ENCODE data around the gene TECR. TPM values are rescaled to one million over a fixed set of nuclear protein-coding genes. Genes with fewer than 3 reads are reported as not detected.

Gene TECR
- total RNA-seq, 4 donors from 2014 or later: 117 to 165 (median 147) TPM

GRCh38 chr19:14565298-14565679, 35.9 kb downstream of the TECR start:
- 64 to 81% methylated on average over 14 of the region's 22 CpGs for WGBS, 2 donors
- no peak overlapping the region for H3K4me3 ChIP-seq (ENCODE audit: low read depth, poor library complexity, severe bottlenecking)
- no peak for TF ChIP-seq CTCF (IDR thresholded peaks at IDR 0.05)
- TF ChIP-seq POLR2A (IDR thresholded peaks at IDR 0.05): no peak
- intact Hi-C loops (cut with DNase I; ENCODE audit: low total_unique reads): loop anchor here (10.0 kb wide), 1 partner anchor 120 kb away; no protein-coding TSS in a partner anchor
- DNase-seq (ENCODE audit: low spot score in 2 of 2): no peak

- no peak for TF ChIP-seq POLR2A (IDR thresholded peaks at IDR 0.05)
- TF ChIP-seq CTCF (IDR thresholded peaks at IDR 0.05): no peak
- 88 to 91% methylated on average over 28 to 31 of the region's 31 CpGs for WGBS, 2 donors
- no peak overlapping the region for H3K4me3 ChIP-seq (ENCODE audit: low read depth, poor library complexity, severe bottlenecking)
- intact Hi-C loops (cut with DNase I; ENCODE audit: low total_unique reads): loop anchor here (10.0 kb wide), 1 partner anchor 119 kb away; no protein-coding TSS in a partner anchor
- DNase-seq (ENCODE audit: low spot score in 2 of 2): no peak
Observed at GRCh38 chr19:14565765-14566711, 36.6 kb downstream of the TECR start.

DNA sequence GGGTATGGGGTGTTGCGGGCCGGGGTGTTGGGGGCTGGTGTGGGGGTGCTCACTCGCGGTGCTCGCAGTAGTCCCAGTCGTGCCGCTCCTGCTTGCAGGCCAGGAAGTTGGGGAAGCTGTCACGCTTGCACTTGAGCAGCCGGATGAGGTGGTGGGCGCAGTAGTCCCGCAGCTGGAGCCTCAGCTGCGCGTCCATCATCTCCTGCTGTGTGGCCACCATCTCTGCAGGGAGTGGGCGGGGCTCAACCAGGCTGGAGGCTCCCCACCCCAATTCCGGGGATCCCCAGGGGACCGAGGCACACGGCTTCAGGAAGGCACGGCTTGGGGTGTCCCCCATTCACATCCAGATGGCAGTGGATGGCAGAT, 37.3 kb downstream of the TECR start:
- 40 to 60% methylated on average over 5 to 16 of the region's 18 CpGs for WGBS, 2 donors
- intact Hi-C loops (cut with DNase I; ENCODE audit: low total_unique reads): loop anchor here (10.0 kb wide), 1 partner anchor 118 kb away; no protein-coding TSS in a partner anchor
- DNase-seq (ENCODE audit: low spot score in 2 of 2): no peak
- no peak for TF ChIP-seq POLR2A (IDR thresholded peaks at IDR 0.05)
- no peak for TF ChIP-seq CTCF (IDR thresholded peaks at IDR 0.05)
- no peak overlapping the region for H3K4me3 ChIP-seq (ENCODE audit: low read depth, poor library complexity, severe bottlenecking)

GRCh38 chr19:14567079-14567478, 37.7 kb downstream of the TECR start:
- 72 to 75% methylated on average over 11 of the region's 11 CpGs for WGBS, 2 donors
- TF ChIP-seq CTCF (IDR thresholded peaks at IDR 0.05) (no peak), POLR2A (IDR thresholded peaks at IDR 0.05) (no peak)
- DNase-seq (ENCODE audit: low spot score in 2 of 2): no peak
- intact Hi-C loops (cut with DNase I; ENCODE audit: low total_unique reads): loop anchor here (10.0 kb wide), 1 partner anchor 118 kb away; no protein-coding TSS in a partner anchor
- H3K4me3 ChIP-seq (ENCODE audit: low read depth, poor library complexity, severe bottlenecking): no peak overlapping the region

- intact Hi-C loops (cut with DNase I; ENCODE audit: low total_unique reads): no loop called here
- 36 to 39% methylated on average over 21 to 22 of the region's 22 CpGs for WGBS, 2 donors
- TF ChIP-seq POLR2A (IDR thresholded peaks at IDR 0.05) (no peak), CTCF (IDR thresholded peaks at IDR 0.05) (no peak)
- H3K4me3 ChIP-seq (ENCODE audit: low read depth, poor library complexity, severe bottlenecking): peak overlapping the region; percentile 92
- no peak for DNase-seq (ENCODE audit: low spot score in 2 of 2)
Observed at GRCh38 chr19:14570864-14571527, 41.6 kb downstream of the TECR start.

All from lower leg skin (tissue), 4 donors.